GM19455 (cell line): ENCODE results near the gene SEMA4D.
A peak's percentile ranks its signal among the peaks of the same experiment; 100 is the strongest.
"Not testable (repeated sequence)": the region's sequence is repeated elsewhere in the genome, so short reads cannot be mapped to it uniquely, and the experiment has no call there.

Experiments
- ATAC-seq: cut with Tn5 transposase; IDR thresholded peaks from one replicate; pipeline ENCODE4 v1.9.1; 2021; ENCODE audit not compliant: unreplicated experiment

The SEMA4D gene

GRCh38 chr9:89376286-89376685, 121.6 kb downstream of the SEMA4D start:
- ATAC-seq, result no peak

DNA sequence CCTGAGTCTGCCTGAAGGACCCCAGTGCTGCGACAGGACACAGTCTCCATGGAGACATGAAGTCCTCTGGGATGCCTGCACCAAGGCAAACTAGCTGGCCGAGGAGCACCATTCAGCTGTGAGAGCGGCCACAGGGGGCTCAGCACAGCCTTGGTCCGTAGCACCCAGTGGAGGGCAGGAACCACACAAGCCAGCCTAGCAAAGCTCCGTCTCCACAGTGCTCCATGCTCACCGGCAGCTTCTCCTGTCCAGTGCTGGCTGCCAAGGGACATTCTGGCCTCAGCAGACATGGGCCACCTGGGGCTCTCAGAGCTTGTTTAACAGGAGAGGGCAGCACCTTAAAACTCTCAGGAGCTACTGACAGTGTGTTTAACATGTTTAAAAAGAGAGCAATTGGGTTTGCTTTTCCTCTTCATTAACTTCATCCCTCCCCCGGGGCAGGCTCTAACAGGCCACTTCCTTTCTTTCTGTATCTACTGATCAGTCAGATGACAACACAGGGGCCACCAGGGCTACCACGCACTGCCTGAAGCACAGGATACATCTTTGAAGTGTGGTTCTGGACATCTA, 122.6 kb downstream of the SEMA4D start:
- ATAC-seq, result peak; percentile 61

GRCh38 chr9:89374176-89374575, 123.7 kb downstream of the SEMA4D start:
- ATAC-seq, result no peak

DNA sequence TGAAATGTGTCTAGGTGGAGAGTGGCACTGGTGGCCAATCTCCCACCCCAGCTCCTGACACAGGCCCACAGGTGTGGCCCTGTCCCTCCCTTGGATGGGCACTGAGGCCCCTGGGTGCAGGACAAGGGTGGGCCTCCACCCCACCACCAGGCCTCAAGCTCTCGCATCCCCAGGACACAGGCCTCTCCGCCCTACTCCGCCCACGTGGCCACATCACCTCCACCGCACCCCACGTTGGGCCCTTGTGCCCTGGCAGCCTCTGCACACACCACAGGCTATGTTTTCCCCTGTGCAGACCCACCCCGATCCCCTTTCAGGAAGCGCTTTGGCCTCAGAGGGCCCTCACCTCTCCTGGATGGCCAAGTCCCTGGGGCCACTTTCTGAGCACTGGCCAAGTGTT, 124.9 kb downstream of the SEMA4D start:
- no peak for ATAC-seq

DNA sequence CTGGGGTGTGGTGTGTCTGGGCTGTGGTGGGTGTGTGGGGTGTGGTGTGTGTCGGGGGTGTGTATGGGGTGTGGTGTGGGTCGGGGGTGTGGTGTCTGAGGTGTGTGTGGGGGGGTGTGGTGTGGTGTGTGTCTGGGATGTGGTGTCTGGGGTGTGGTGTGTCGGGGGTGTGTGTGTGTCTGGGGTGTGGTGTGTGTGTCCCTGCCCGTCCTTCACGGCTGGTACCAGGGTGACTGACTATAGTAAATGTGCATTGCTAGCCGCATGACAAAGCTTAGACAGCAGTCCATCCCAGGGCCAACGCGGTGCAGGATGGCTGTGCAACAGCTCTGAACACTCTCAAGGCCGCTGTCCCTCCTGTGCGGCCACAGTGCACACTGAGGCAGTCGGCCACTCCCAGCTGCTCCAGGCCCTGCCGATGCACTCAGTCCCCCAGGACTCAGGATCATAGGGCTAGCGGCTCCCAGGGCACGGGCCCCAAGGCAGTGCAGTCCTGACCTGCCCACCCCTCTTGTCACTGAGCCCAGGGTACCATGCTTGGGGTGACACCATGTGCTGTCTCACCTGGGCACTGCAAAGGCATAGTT, 125.6 kb downstream of the SEMA4D start:
- ATAC-seq, result no peak

DNA sequence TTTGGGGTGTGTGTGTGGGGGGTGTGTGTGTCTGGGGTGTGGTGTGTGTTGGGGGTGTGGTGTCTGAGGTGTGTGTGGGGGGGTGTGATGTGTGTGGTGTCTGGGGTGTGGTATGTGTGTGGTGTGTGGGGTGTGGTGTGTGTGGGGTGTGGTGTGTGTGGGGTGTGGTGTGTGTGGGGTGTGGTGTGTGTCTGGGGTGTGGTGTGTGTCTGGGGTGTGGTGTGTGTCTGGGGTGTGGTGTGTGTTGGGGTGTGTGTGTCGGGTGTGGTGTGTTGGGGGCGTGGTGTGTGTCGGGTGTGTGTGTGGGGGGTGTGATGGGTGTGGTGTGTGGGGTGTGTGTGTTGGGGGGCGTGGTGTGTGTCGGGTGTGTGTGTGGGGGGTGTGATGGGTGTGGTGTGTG, 126.1 kb downstream of the SEMA4D start:
- not testable (repeated sequence) for ATAC-seq

DNA sequence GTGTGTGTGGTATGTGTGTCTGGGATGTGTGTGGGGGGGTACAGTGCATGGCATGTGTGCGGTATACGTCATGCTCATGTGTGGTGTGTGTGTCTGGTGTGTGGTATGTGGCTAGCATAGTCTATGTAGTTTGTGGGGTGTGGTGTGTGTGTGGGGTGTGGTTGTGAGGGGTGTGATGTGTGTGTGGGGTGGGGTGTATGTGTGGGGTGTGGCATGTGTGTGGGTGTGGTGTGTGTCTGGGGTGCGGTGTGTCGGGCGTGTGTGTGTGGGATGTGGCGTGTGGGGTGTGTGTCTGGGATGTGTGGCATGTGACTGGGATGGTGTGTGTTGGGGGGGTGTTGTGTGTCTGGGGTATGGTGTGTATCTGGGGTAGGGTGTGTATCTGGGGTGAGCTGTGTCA, 127.3 kb downstream of the SEMA4D start:
- no peak for ATAC-seq

GRCh38 chr9:89368978-89369377, 128.9 kb downstream of the SEMA4D start:
- no peak for ATAC-seq

- ATAC-seq, result no peak
Observed at GRCh38 chr9:89368550-89368949, 129.4 kb downstream of the SEMA4D start.

GRCh38 chr9:89367726-89368437, 130.0 kb downstream of the SEMA4D start:
- ATAC-seq, result no peak

DNA sequence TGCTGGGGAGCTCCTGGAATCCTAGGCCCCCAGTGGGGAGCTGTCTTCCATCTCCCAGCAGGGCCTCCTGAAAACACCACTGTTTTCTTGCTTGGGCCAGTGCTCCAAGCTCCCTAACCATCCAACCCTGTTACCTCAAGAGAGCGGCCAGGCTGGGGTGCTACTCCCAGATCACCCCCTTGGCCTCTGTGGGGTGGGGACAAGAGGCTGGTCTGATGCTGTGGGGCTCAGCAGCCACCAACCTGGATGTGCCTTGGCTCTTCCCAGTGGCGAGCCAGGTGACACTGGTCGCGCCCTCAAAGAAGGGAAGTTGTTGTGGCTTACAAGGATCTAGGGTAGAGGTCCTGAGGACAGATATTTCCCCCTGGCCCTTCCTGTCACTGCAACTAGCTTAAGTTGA, 130.6 kb downstream of the SEMA4D start:
- ATAC-seq, result no peak

GRCh38 chr9:89366711-89367110, 131.2 kb downstream of the SEMA4D start:
- ATAC-seq, result no peak

DNA sequence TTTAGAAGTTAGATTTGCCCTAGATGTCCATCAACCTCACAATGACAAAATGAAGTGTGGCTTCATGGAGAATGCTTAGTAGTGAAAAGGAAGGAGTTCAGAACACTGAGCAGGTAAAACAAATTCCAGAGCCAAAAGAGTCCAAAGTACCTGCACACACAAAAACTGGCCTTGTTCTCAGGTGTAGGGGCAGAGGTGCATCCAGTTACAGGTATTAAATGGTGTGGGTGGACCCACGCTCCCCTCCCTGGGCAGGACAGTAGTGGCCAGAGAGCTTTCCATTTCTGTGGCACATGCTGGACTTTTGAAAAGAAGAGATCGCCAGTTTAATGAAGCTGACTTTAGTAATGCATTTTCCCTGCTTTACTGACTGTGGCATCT, 132.4 kb downstream of the SEMA4D start:
- ATAC-seq, result no peak

DNA sequence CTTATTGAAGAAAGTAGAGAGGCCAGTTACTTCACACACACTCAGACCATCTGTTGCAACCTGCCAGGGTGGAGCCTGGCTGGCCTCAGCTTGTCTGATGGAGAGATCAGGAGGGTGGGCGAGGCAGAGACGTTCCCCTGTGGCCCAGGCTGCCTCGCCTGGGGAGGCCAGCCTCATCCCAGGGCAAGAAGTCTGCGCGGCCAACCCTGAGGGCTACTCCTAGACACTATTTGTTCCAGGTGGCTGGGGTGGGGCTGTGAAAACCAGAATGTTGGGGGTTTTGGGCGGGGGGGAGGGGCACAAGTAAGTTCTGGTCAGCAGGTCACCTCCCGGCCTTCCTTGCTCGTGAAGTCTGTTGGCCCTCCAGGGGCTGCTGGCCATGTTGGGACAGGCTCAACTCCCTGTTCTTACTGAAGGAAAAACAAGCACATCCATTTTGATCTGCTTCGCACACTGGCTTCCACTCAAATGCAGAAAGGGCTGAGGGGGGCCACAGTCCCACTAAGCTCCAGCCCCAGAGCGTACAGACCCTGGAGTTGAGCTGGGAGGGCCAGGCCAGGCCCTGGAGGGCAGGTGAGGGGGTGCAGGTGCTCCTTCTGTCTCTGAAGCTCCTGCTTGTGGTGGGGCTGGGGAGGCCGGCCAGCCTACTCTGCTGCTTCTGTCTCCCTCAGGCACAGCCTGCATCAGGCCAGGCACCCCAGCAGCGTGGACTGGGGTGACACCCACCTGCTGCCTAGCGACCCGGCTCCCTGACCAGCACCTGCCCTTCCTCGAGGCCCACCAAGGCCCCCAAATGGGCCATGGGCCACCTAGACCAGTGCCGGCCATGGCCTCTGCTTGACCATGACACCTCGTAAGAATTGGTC, 133.0 kb downstream of the SEMA4D start:
- no peak for ATAC-seq

DNA sequence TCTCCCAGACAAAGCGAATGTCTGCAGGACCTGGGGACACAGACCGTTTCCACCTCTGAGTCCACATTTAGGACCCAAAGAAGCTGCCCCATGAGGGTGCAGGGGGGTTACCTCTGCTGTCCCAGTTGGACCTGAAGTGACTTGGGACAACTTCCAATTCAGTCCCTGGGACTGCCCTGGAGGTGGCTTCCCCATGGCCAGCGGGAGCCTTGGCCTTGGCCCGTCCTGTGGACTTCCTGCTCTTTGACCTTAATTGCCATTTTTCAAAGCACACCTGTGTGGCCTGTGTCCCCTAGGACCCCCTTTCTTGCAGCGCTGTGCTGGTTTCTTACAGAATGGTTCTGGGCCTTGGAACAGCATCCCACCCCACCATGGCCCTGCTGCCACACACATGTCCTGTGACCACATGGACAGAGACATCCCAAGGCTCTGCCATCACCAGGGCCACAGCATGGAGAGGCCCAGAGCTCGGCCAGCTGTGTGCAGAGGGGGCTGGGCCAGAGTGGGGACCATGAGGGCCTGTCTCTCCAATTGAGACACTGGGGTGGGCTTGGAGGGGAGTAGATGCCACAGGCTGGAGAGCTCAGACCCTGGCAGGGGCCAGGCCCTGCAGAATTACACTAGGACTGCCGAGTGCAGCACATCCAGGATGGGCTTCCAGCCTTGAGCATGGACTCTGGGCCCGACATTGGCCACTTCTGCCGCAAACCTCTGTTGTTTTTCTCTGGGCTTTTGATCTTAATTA, 133.8 kb downstream of the SEMA4D start:
- ATAC-seq, result no peak

- no peak for ATAC-seq
Observed at GRCh38 chr9:89363311-89363670, 134.6 kb downstream of the SEMA4D start.

GRCh38 chr9:89362647-89363310, 135.1 kb downstream of the SEMA4D start:
- no peak for ATAC-seq

DNA sequence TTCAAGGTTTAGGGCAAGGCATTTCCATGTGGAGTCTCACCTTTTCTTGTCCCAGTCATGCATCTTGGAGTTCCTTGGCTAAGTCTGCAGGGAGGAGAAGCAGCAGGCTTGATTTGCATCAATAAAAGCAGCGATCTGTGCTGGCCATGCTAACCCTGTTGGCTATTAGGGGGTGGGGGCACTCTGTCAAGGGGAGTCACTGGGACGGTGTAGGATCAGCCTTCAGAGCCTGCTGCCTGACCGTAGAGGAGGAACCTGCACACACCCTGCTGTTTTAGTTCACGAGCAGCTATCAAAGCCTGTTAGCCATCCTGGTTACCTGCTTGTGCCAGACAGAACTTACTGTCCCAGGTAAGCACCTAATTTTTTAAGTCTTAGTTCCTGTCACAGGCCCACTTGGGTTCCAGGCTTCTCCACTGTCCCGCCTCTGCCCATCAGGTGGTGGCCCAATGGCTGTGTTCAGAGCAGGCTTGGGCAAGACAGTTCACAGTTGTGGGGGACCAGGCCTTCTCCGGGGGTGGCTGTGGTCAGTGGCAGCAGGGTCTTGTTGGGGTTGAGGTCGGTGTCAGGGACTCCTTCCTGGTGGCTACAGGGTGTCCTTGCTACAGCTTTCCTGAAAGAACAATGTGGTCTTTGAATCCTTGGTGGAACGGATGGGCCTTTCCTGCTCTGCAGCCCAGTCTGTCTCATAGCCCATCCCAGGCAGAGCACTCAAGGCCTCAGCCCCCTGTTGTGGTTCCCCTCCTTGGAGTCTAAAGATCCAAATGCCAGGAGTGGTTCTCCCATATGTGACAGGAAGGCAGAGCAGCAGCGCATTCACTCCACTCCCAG, 135.9 kb downstream of the SEMA4D start:
- ATAC-seq, result no peak

- no peak for ATAC-seq
Observed at GRCh38 chr9:89361031-89361430, 136.9 kb downstream of the SEMA4D start.

- ATAC-seq, result no peak
Observed at GRCh38 chr9:89360465-89360864, 137.4 kb downstream of the SEMA4D start.
